HepG2 (cell line): ENCODE data around the gene DTX4. TPM values are rescaled to one million over a fixed set of nuclear protein-coding genes. Genes with fewer than 3 reads are reported as not detected.

Experiments used
- ATAC-seq: fragments of 200-7000 bp; cut with Tn5 transposase; 3 replicates; pipeline ENCODE4 v1.9.1; 2020; ENCODE audit warnings: mild to moderate bottlenecking, moderate library complexity
- BruUV-seq: library from RNA; stranded (reverse); fragments of 400-500 nt; replicated peaks from 2 replicates; lab custom pipeline; 2021; lab: Mats Ljungman, UMichigan
- CTCF ChIA-PET: fragments of 300-600 bp; formaldehyde crosslinking; extraction: SDS; loops from one replicate; lab custom pipeline; 2021; ENCODE audit warnings: low total read pairs, inconsistent platforms, low intra/inter-chr PET ratio; lab: Yijun Ruan, JAX
- POLR2A ChIA-PET: fragments of 350-600 bp; sonication (Branson Sonifier 250); formaldehyde crosslinking; loops from one replicate; lab custom pipeline; 2020; ENCODE audit warnings: antibody characterized with exemption, inconsistent platforms; lab: Yijun Ruan, JAX
- DNase-seq: peaks from one replicate; pipeline ENCODE4 v3.0.0-alpha.2; 2015; ENCODE audit warnings: low spot score
- FAIRE-seq: peaks from 3 replicates; lab custom pipeline; 2011; peaks lifted over from hg19 to GRCh38; lab: Jason Lieb, UNC
- H2AFZ ChIP-seq: one replicate; pipeline ENCODE4 v1.6.1; 2011; ENCODE audit warnings: low read length, inconsistent platforms
- H3K27ac ChIP-seq: fragments of 300-600 bp; 3 replicates; pipeline ENCODE4 v1.8.0; 2011; ENCODE audit warnings: mixed run types, mild to moderate bottlenecking, mixed read lengths, low read length, inconsistent platforms; ENCODE audit not compliant: insufficient read depth; ENCODE audit errors: extremely low read length
- H3K27me3 ChIP-seq, 2 experiments: fragments of 200-600 bp in 1 of 2; 2 replicates in 1 of 2; 3 replicates in 1 of 2; pipeline versions ENCODE4 v1.6.0 to v1.8.0; 2011; ENCODE audit warnings: low read length in 2 of 2, mild to moderate bottlenecking in 2 of 2, moderate library complexity in 2 of 2, inconsistent platforms in 1 of 2; ENCODE audit not compliant: insufficient read depth in 2 of 2, control insufficient read depth in 1 of 2
- H3K36me3 ChIP-seq, 2 experiments: fragments of 200-600 bp in 1 of 2; replicated peaks in 1 of 2; 2 replicates in 1 of 2; 3 replicates in 1 of 2; pipeline versions ENCODE4 v1.5.1 to v1.8.0; 2011; ENCODE audit warnings: low read length in 2 of 2, inconsistent platforms in 1 of 2; ENCODE audit not compliant: insufficient read depth in 2 of 2, control insufficient read depth in 1 of 2
- H3K4me1 ChIP-seq: 2 replicates; pipeline ENCODE4 v1.5.1; 2012; ENCODE audit warnings: low read length, inconsistent platforms; ENCODE audit not compliant: insufficient read depth
- H3K4me2 ChIP-seq: 2 replicates; pipeline ENCODE4 v1.6.0; 2011; ENCODE audit warnings: low read depth, low read length, inconsistent platforms
- H3K4me3 ChIP-seq, 3 experiments: fragments of 200-600 bp in 1 of 3; sonication (generic), shearing (Covaris generic) in 1 of 3; replicated peaks in 1 of 3; 2 replicates each; pipeline ENCODE4 v1.5.1; 2011 to 2016; ENCODE audit warnings: low read length in 3 of 3, inconsistent platforms in 2 of 3, low read depth in 2 of 3, mild to moderate bottlenecking in 2 of 3, control low read depth in 1 of 3, mixed read lengths in 1 of 3; ENCODE audit not compliant: insufficient read depth in 1 of 3
- H3K79me2 ChIP-seq: one replicate; pipeline ENCODE4 v1.6.1; 2011; ENCODE audit warnings: low read length, inconsistent platforms; ENCODE audit not compliant: insufficient read depth
- H3K9ac ChIP-seq: 2 replicates; pipeline ENCODE4 v1.6.0; 2011; ENCODE audit warnings: mild to moderate bottlenecking, low read depth, low read length, inconsistent platforms; ENCODE audit not compliant: insufficient read depth
- H3K9me3 ChIP-seq: 2 replicates; pipeline ENCODE4 v1.5.1; 2012; ENCODE audit warnings: mild to moderate bottlenecking, low read length
- H4K20me1 ChIP-seq: 2 replicates; pipeline ENCODE4 v1.6.0; 2011; ENCODE audit warnings: inconsistent platforms, mild to moderate bottlenecking, low read length, moderate library complexity; ENCODE audit not compliant: insufficient read depth
- FUBP1 ChIP-seq: sonication (generic); formaldehyde crosslinking; IDR thresholded peaks from 2 replicates; pipeline ENCODE4 v1.5.1; 2020; ENCODE audit warnings: missing genetic modification reagents, mild to moderate bottlenecking, borderline replicate concordance
- SRF ChIP-seq: IDR thresholded peaks from 2 replicates; pipeline ENCODE4 v1.6.1; 2011; ENCODE audit warnings: mild to moderate bottlenecking, low read depth, low read length, moderate library complexity
- TAF15 ChIP-seq: fragments of 200-400 bp; formaldehyde crosslinking; IDR thresholded peaks from one replicate; pipeline ENCODE4 v1.6.1; 2018; ENCODE audit warnings: mild to moderate bottlenecking, low read depth, low read length; ENCODE audit not compliant: poor library complexity, severe bottlenecking
- ZNF124 ChIP-seq: sonication (generic); formaldehyde crosslinking; IDR thresholded peaks from 2 replicates; pipeline ENCODE4 v1.4.0; 2020; ENCODE audit warnings: missing genetic modification reagents
- ZSCAN21 ChIP-seq: sonication (generic); formaldehyde crosslinking; IDR thresholded peaks from 2 replicates; pipeline ENCODE4 v1.8.0; 2022; ENCODE audit warnings: mild to moderate bottlenecking, missing genetic modification reagents, moderate library complexity, borderline replicate concordance
- WGBS: methylation state at CpG from one replicate; pipeline ENCODE4 v1.1.6; 2017; ENCODE audit warnings: low lambda C conversion rate; 5-methylcytosine and 5-hydroxymethylcytosine counted together
- in situ Hi-C: cut with HindIII; loops from 2 replicates; pipeline ENCODE4 v1.10.0; 2017; ENCODE audit warnings: low pct_unique_long_range_greater_than_20kb; ENCODE audit not compliant: extremely low pct_ligation_motif_present
- intact Hi-C: fragments of 100-400 bp; cut with micrococcal nuclease; formaldehyde crosslinking; loops from one replicate; pipeline ENCODE4 v1.10.0; 2022; ENCODE audit not compliant: unreplicated experiment
- polyA plus RNA-seq, 8 experiments: library from polyadenylated mRNA; depleted of rRNA in 3 of 8; stranded (reverse) in 7 of 8; unstranded in 1 of 8; fragments of >200 nt; fragmentation: Illumina TruSeq in 4 of 8; extraction: Trizol in 4 of 8; gene quantifications; 2 replicates each; pipeline versions ENCODE4 v1.2.1 to v1.2.3, GENCODE V29; 2011 to 2016; ENCODE audit warnings: low read depth in 4 of 8, missing spikeins in 1 of 8, mixed read lengths in 1 of 8; ENCODE audit not compliant: insufficient read depth in 1 of 8
- total RNA-seq, 5 experiments: library from RNA; depleted of rRNA; stranded (reverse); fragments of >200 nt; fragmentation: Illumina TruSeq; extraction: Trizol; gene quantifications; 2 replicates each; pipeline ENCODE4 v1.2.3, GENCODE V29; 2016; ENCODE audit warnings: low read depth in 1 of 5
- TF ChIP-seq, protein P1 (sequence below): sonication (generic); formaldehyde crosslinking; IDR thresholded peaks from 2 replicates; pipeline ENCODE4 v1.4.0; 2020; ENCODE audit warnings: missing genetic modification reagents

The DTX4 gene
- total and polyA plus RNA-seq, 2 of the 13 experiments (the other 11 are each of a cell fraction or from before 2014, with no cell fraction given): 0.67 to 5.6 TPM

DNA sequence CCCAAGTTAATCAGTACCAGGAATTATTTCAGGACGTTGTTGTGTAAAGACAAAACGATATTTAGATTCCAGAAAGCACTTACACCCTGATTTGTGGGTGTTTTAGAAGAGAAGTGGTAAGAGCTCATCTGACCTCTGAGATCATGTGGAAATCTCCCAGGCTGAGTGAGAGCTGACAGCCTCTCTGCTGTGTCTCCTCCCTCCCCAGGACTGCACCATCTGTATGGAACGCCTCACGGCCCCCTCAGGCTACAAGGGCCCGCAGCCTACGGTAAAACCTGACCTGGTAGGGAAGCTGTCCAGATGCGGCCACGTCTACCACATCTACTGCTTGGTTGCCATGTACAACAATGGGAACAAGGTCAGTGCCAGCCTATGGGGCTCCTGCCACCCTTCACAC, 20.0 kb downstream of the DTX4 start:
- H4K20me1 ChIP-seq: no peaks in the 10 kb centered on the region
- H3K79me2 ChIP-seq: no peaks in the 10 kb centered on the region
- peak overlapping the region; percentile 39 for H3K27ac ChIP-seq
- no peak overlapping the region for H3K4me2 ChIP-seq
- POLR2A ChIA-PET: interaction anchor here (1.4 kb wide), 1 partner anchor 18 kb away, joined by 9 read pairs; no protein-coding TSS in a partner anchor
- peaks cover 20% of the 10 kb centered on the region for H3K4me1 ChIP-seq
- no peak overlapping the region for H3K9ac ChIP-seq
- no peak overlapping the region for H2AFZ ChIP-seq
- FAIRE-seq (no peak), DNase-seq (no peak), ATAC-seq (0 out of 3 replicates have a peak, but pooled peaks have one; percentile 28)
- H3K27me3 ChIP-seq: no peaks in the 10 kb centered on the region
- BruUV-seq: no TSS peak
- WGBS: 87% methylated on average over 7 of the region's 8 CpGs
- no peaks in the 10 kb centered on the region for H3K9me3 ChIP-seq
- in situ Hi-C loops: loop anchor here (25.0 kb wide), 1 partner anchor 495 kb away; no protein-coding TSS in a partner anchor
- no peak for TF ChIP-seq SRF
- no peak for TF ChIP-seq TAF15
- TF ChIP-seq, protein P1, sequence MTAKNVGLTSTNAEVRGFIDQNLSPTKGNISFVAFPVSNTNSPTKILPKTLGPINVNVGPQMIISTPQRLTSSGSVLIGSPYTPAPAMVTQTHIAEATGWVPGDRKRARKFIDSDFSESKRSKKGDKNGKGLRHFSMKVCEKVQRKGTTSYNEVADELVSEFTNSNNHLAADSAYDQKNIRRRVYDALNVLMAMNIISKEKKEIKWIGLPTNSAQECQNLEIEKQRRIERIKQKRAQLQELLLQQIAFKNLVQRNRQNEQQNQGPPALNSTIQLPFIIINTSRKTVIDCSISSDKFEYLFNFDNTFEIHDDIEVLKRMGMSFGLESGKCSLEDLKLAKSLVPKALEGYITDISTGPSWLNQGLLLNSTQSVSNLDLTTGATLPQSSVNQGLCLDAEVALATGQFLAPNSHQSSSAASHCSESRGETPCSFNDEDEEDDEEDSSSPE (CRISPR knock-in tag): no peak
- H3K4me3 ChIP-seq: no peak overlapping the region
- intact Hi-C loops: no loop called here
- CTCF ChIA-PET: no interaction called here
- peaks cover 7% of the 10 kb centered on the region in 2 experiments; a peak in 2 of 5 replicates for H3K36me3 ChIP-seq

GRCh38 chr11:59192446-59193020, 20.6 kb downstream of the DTX4 start:
- no peaks in the 10 kb centered on the region for H3K27me3 ChIP-seq
- peaks cover 18% of the 10 kb centered on the region for H3K4me1 ChIP-seq
- no peak for FAIRE-seq
- in situ Hi-C loops (loop anchor here (25.0 kb wide), 1 partner anchor 495 kb away; no protein-coding TSS in a partner anchor), intact Hi-C loops (no loop called here)
- H3K4me3 ChIP-seq: no peak overlapping the region
- 97% methylated on average over 4 of the region's 4 CpGs for WGBS
- H3K36me3 ChIP-seq: peaks cover 7% of the 10 kb centered on the region in 2 experiments; a peak in 2 of 5 replicates
- no peaks in the 10 kb centered on the region for H3K79me2 ChIP-seq
- H2AFZ ChIP-seq: no peak overlapping the region
- H3K4me2 ChIP-seq: no peak overlapping the region
- DNase-seq: no peak
- ChIA-PET POLR2A (no interaction called here), CTCF (no interaction called here)
- BruUV-seq: no TSS peak
- H3K9ac ChIP-seq: no peak overlapping the region
- no peaks in the 10 kb centered on the region for H4K20me1 ChIP-seq
- TF ChIP-seq FUBP1 (no peak), ZNF124 (CRISPR knock-in tag) (no peak), ZSCAN21 (CRISPR knock-in tag) (no peak)
- ATAC-seq: no peak
- no peaks in the 10 kb centered on the region for H3K9me3 ChIP-seq
- H3K27ac ChIP-seq: no peak overlapping the region
